OCI-LY3 (cell line): ENCODE results near the gene MYL3.

Experiments
- H2AFZ ChIP-seq: fragments of 200-600, 300-600 bp; shearing (Covaris generic); 2 replicates; pipeline ENCODE4 v1.6.0; 2014; ENCODE audit warnings: antibody characterized with exemption, low read depth, low read length
- H3K27ac ChIP-seq: fragments of 200-600, 300-600 bp; sonication (generic); 2 replicates; pipeline ENCODE4 v1.5.1; 2014; ENCODE audit warnings: mild to moderate bottlenecking, low read length, moderate library complexity, mixed read lengths
- H3K27me3 ChIP-seq: fragments of 200-600, 300-600 bp; sonication (generic); 2 replicates; pipeline ENCODE4 v1.6.1; 2014; ENCODE audit warnings: low read depth, low read length, mixed read lengths
- H3K36me3 ChIP-seq: fragments of 200-600, 300-600 bp; sonication (generic); replicated peaks from 2 replicates; pipeline ENCODE3; 2014; ENCODE audit warnings: low read depth, low read length, mixed read lengths
- H3K4me1 ChIP-seq: fragments of 300-600, 200-600 bp; sonication (generic); 2 replicates; pipeline ENCODE4 v1.6.1; 2014; ENCODE audit warnings: low read length, mixed read lengths
- H3K4me2 ChIP-seq: fragments of 200-600, 300-600 bp; sonication (generic); 2 replicates; pipeline ENCODE4 v1.6.1; 2014; ENCODE audit warnings: low read length, mixed read lengths
- H3K4me3 ChIP-seq: fragments of 300-600, 200-600 bp; sonication (generic); 2 replicates; pipeline ENCODE4 v1.5.1; 2014; ENCODE audit warnings: antibody characterized with exemption, mild to moderate bottlenecking, low read length, moderate library complexity
- H3K79me2 ChIP-seq: fragments of 300-600, 200-600 bp; shearing (Covaris generic); 2 replicates; pipeline ENCODE4 v1.6.1; 2014; ENCODE audit warnings: mild to moderate bottlenecking, low read length, mixed read lengths
- H3K9ac ChIP-seq: fragments of 300-600, 200-600 bp; shearing (Covaris generic); 2 replicates; pipeline ENCODE4 v1.6.0; 2014; ENCODE audit warnings: mild to moderate bottlenecking, low read length, moderate library complexity
- H3K9me3 ChIP-seq: fragments of 200-600, 300-600 bp; shearing (Covaris generic); 2 replicates; pipeline ENCODE4 v1.6.1; 2014; ENCODE audit warnings: low read length, mixed read lengths; ENCODE audit not compliant: insufficient read depth
- H4K20me1 ChIP-seq: fragments of 200-600, 300-600 bp; sonication (generic); 2 replicates; pipeline ENCODE4 v1.6.1; 2016; ENCODE audit warnings: low read length, mixed read lengths; ENCODE audit not compliant: insufficient read depth
- CTCF ChIP-seq: fragments of 200-600, 300-600 bp; sonication (generic); IDR thresholded peaks from 2 replicates; pipeline ENCODE4 v1.5.1; 2014; ENCODE audit warnings: antibody characterized with exemption, low read length, low read depth
- EZH2phosphoT487 ChIP-seq: fragments of 200-600 bp; shearing (Covaris generic); IDR thresholded peaks from 2 replicates; pipeline ENCODE4 v1.6.1; 2018; ENCODE audit warnings: antibody characterized with exemption, mixed run types, low read depth

Gene MYL3

GRCh38 chr3:46866720-46867549 is 3.7 kb upstream of the MYL3 start:
- no peaks in the 10 kb centered on the region for H3K79me2 ChIP-seq
- no peak overlapping the region for H3K4me3 ChIP-seq
- H3K9ac ChIP-seq: no peak overlapping the region
- TF ChIP-seq EZH2phosphoT487: no peak
- peak; percentile 98 for TF ChIP-seq CTCF
- H3K4me2 ChIP-seq: no peak overlapping the region
- no peaks in the 10 kb centered on the region for H4K20me1 ChIP-seq
- H3K36me3 ChIP-seq: no peaks in the 10 kb centered on the region
- peaks cover 30% of the 10 kb centered on the region for H3K27me3 ChIP-seq
- H3K27ac ChIP-seq: no peak overlapping the region
- H3K9me3 ChIP-seq: no peaks in the 10 kb centered on the region
- peak overlapping the region; percentile 47; the same call in 1 of the 2 replicates for H2AFZ ChIP-seq
- H3K4me1 ChIP-seq: no peaks in the 10 kb centered on the region

- Histone ChIP-seq H3K9me3 (no peaks in the 10 kb centered on the region), H4K20me1 (no peaks in the 10 kb centered on the region), H3K9ac (no peak overlapping the region), H3K36me3 (no peaks in the 10 kb centered on the region), H3K4me3 (no peak overlapping the region), H2AFZ (no peak overlapping the region), H3K27me3 (peaks cover 22% of the 10 kb centered on the region), H3K27ac (no peak overlapping the region), H3K4me1 (no peaks in the 10 kb centered on the region), H3K4me2 (no peak overlapping the region), H3K79me2 (no peaks in the 10 kb centered on the region)
- TF ChIP-seq CTCF: no peak
- TF ChIP-seq EZH2phosphoT487: no peak
Observed at GRCh38 chr3:46866032-46866595, 2.9 kb upstream of the MYL3 start.

- Histone ChIP-seq H3K9me3 (no peaks in the 10 kb centered on the region), H2AFZ (no peak overlapping the region), H3K4me2 (no peak overlapping the region), H3K36me3 (no peaks in the 10 kb centered on the region), H3K27me3 (peaks cover 16% of the 10 kb centered on the region), H4K20me1 (no peaks in the 10 kb centered on the region), H3K79me2 (no peaks in the 10 kb centered on the region), H3K4me1 (no peaks in the 10 kb centered on the region), H3K4me3 (no peak overlapping the region), H3K27ac (no peak overlapping the region), H3K9ac (no peak overlapping the region)
- TF ChIP-seq CTCF: no peak
- TF ChIP-seq EZH2phosphoT487: no peak
Observed at GRCh38 chr3:46865546-46865945, 2.3 kb upstream of the MYL3 start.

- Histone ChIP-seq H3K4me2 (no peak overlapping the region), H3K4me1 (no peaks in the 10 kb centered on the region), H3K36me3 (no peaks in the 10 kb centered on the region), H3K9me3 (no peaks in the 10 kb centered on the region), H4K20me1 (no peaks in the 10 kb centered on the region), H3K79me2 (no peaks in the 10 kb centered on the region), H3K4me3 (no peak overlapping the region), H3K27me3 (peaks cover 12% of the 10 kb centered on the region; the same call in 1 of the 2 replicates), H2AFZ (no peak overlapping the region), H3K9ac (no peak overlapping the region), H3K27ac (no peak overlapping the region)
- TF ChIP-seq EZH2phosphoT487 (no peak), CTCF (no peak)
Observed at GRCh38 chr3:46865031-46865507, 1.8 kb upstream of the MYL3 start.
